ENCODE results near the gene BAZ2B. TPM values are rescaled to one million over a fixed set of nuclear protein-coding genes. Genes with fewer than 3 reads are reported as not detected.

Gene BAZ2B
- total and polyA plus RNA-seq, 12 donors, result 6.8 to 57.2 (median 44.9) TPM

DNA sequence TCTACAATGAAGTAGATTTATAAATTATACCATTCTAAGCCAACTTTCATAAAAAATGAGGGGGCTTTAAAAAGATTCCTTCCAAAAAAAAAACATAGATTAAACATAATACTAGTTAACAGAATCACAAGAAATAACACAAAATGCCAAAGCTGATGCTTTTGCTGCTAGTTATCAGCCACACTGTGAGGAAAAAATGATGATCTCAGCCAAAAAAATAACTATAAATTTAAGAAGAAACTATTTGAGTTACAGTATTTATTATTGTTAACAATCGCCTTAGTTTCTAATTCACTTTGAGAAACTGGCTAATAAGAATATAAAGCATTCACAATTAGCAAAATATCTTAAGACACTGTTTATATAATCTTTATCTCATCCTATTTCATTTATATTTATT is 27.1 kb downstream of the BAZ2B start:
- peaks cover 0 to 4% (median 0%) of the 10 kb centered on the region in 9 donors for H3K36me3 ChIP-seq
- no peak overlapping the region for H3K27ac ChIP-seq
- ATAC-seq (no peak), DNase-seq (no peak)
- H3K4me1 ChIP-seq, result peaks cover 0 to 22% (median 14%) of the 10 kb centered on the region in 9 donors
- no peak overlapping the region for H3K4me3 ChIP-seq
- intact Hi-C loops (cut with DNase I), result no loop called here
- WGBS, 2 donors, result 95 to 98% methylated on average over 1 of the region's 1 CpG
- TF ChIP-seq, protein P1, sequence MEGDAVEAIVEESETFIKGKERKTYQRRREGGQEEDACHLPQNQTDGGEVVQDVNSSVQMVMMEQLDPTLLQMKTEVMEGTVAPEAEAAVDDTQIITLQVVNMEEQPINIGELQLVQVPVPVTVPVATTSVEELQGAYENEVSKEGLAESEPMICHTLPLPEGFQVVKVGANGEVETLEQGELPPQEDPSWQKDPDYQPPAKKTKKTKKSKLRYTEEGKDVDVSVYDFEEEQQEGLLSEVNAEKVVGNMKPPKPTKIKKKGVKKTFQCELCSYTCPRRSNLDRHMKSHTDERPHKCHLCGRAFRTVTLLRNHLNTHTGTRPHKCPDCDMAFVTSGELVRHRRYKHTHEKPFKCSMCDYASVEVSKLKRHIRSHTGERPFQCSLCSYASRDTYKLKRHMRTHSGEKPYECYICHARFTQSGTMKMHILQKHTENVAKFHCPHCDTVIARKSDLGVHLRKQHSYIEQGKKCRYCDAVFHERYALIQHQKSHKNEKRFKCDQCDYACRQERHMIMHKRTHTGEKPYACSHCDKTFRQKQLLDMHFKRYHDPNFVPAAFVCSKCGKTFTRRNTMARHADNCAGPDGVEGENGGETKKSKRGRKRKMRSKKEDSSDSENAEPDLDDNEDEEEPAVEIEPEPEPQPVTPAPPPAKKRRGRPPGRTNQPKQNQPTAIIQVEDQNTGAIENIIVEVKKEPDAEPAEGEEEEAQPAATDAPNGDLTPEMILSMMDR (IDR thresholded peaks at IDR 0.05), result no peak
- no peaks in the 10 kb centered on the region for H3K27me3 ChIP-seq
- H3K9me3 ChIP-seq, result no peaks in the 10 kb centered on the region

DNA sequence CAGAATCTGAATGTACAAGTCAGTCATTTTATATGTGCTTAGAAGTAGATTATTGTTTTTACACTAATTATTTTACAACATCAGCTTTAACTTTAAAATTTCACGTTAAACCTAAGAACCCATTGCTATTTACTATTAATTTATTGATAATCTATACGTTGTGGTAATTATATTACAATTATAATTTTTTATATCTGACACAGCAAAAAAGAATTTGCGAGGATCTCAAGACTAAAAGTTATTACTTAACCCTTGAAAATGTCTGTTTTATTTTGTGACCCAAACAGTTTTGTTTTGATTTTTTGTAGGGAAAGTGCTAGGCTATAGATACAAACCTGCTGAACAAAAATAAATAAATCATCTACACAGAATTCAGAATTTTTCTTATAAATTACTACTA is 30.3 kb downstream of the BAZ2B start:
- Histone ChIP-seq H3K27me3 (no peaks in the 10 kb centered on the region), H3K4me1 (peaks cover 0 to 16% (median under 1%) of the 10 kb centered on the region in 9 donors), H3K4me3 (no peak overlapping the region), H3K36me3 (peaks cover 0 to 13% (median 0%) of the 10 kb centered on the region in 9 donors), H3K27ac (no peak overlapping the region), H3K9me3 (peaks cover 0 to 11% (median 0%) of the 10 kb centered on the region in 11 donors)
- intact Hi-C loops (cut with DNase I), result no loop called here
- DNase-seq, result no peak
- 81 to 88% methylated on average over 3 of the region's 3 CpGs for WGBS, 2 donors
- no peak for ATAC-seq
- TF ChIP-seq, protein P1 (IDR thresholded peaks at IDR 0.05), result no peak

DNA sequence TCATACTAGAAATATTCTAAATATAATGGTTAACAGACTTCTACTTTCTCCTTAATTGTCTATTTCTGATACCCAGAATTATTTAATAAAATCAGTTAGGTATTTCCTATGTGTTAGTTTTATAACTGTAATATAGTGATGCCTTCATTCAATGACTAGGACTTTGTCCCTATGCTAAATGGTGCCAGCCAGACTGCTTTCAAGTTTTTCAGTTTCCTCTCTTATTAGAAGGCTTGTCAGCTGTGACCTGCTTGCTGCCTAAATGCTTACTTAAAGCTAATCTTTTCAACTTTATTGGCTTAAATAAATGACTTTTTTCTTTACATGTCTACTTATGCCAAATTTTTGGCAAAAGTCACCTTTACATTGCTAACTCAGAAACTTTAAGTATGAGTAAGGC is 30.7 kb downstream of the BAZ2B start:
- peaks cover 0 to 13% (median 0%) of the 10 kb centered on the region in 11 donors for H3K9me3 ChIP-seq
- ATAC-seq, result no peak

DNA sequence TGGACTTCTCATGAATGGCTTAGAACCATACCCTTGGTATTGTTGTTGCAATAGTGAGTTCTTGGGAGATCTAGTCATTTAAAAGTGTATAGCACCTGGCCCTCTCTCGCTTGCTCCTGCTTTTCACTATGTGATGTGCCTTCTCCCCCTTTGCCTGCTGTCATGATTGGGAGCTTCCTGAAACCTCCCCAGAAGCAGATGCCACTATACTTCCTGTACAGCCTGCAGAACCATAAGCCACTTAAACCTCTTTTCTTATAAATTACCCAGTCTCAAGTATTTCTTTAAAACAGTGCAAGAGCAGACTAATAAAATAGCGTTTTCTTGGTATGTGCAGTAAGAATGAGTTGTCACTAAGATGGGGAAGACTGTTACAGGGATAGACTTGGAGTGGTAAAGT is 31.6 kb downstream of the BAZ2B start:
- 93 to 99% methylated on average over 2 of the region's 2 CpGs for WGBS, 2 donors
- H3K36me3 ChIP-seq, result peaks cover 0 to 13% (median 0%) of the 10 kb centered on the region in 9 donors
- no peak for DNase-seq

More for the DNA sequence above, 30.7 kb downstream of the BAZ2B start:
- no peak overlapping the region for H3K27ac ChIP-seq
- H3K4me3 ChIP-seq, result no peak overlapping the region
- peaks cover 0 to 13% (median 0%) of the 10 kb centered on the region in 9 donors for H3K36me3 ChIP-seq
- peaks cover 0 to 16% (median 0%) of the 10 kb centered on the region in 9 donors for H3K4me1 ChIP-seq
- TF ChIP-seq, protein P1 (IDR thresholded peaks at IDR 0.05), result no peak
- intact Hi-C loops (cut with DNase I), result no loop called here
- H3K27me3 ChIP-seq, result no peaks in the 10 kb centered on the region
- DNase-seq, result no peak

More for the DNA sequence above, 31.6 kb downstream of the BAZ2B start:
- Histone ChIP-seq H3K27ac (no peak overlapping the region), H3K27me3 (no peaks in the 10 kb centered on the region), H3K4me1 (peaks cover 0 to 10% (median 0%) of the 10 kb centered on the region in 9 donors), H3K9me3 (peaks cover 0 to 17% (median 0%) of the 10 kb centered on the region in 11 donors), H3K4me3 (no peak overlapping the region)
- TF ChIP-seq, protein P1 (IDR thresholded peaks at IDR 0.05), result no peak
- no peak for ATAC-seq
- intact Hi-C loops (cut with DNase I), result no loop called here

Data from heart right ventricle (tissue), 16 donors.